SK-N-SH (cell line): ENCODE measurements around the gene KIR2DL4.
"Not testable (repeated sequence)": the region's sequence is repeated elsewhere in the genome, so short reads cannot be mapped to it uniquely, and the experiment has no call there.

Source experiments
- CHD2 ChIP-seq: fragments of 150-350 bp; IDR thresholded peaks from 2 replicates; pipeline ENCODE4 v1.6.1; 2018; ENCODE audit warnings: low read length; ENCODE audit not compliant: partially characterized antibody
- ELF1 ChIP-seq: IDR thresholded peaks from 2 replicates; pipeline ENCODE4 v1.4.0; 2012
- EZH2phosphoT487 ChIP-seq: fragments of 200-600 bp; sonication (generic); IDR thresholded peaks from 2 replicates; pipeline ENCODE4 v1.6.1; 2017; ENCODE audit warnings: low read depth, mixed run types, mild to moderate bottlenecking, antibody characterized with exemption, moderate library complexity, borderline replicate concordance
- GATA2 ChIP-seq: sonication (generic); formaldehyde crosslinking; IDR thresholded peaks from 2 replicates; pipeline ENCODE4 v1.5.0; 2020; ENCODE audit warnings: mild to moderate bottlenecking, missing genetic modification reagents
- NRF1 ChIP-seq: IDR thresholded peaks from 2 replicates; pipeline ENCODE4 v1.6.1; 2012; ENCODE audit warnings: low read depth, mild to moderate bottlenecking, low read length
- SMC3 ChIP-seq: IDR thresholded peaks from 2 replicates; pipeline ENCODE4 v1.6.1; 2012; ENCODE audit warnings: low read depth, low read length, improper control_type of control experiment
- TF ChIP-seq, protein P1 (sequence below): fragments of 200-600 bp; sonication (generic); IDR thresholded peaks from 2 replicates; pipeline ENCODE4 v1.6.1; 2017; ENCODE audit warnings: antibody characterized with exemption, mild to moderate bottlenecking, moderate library complexity

DNA sequence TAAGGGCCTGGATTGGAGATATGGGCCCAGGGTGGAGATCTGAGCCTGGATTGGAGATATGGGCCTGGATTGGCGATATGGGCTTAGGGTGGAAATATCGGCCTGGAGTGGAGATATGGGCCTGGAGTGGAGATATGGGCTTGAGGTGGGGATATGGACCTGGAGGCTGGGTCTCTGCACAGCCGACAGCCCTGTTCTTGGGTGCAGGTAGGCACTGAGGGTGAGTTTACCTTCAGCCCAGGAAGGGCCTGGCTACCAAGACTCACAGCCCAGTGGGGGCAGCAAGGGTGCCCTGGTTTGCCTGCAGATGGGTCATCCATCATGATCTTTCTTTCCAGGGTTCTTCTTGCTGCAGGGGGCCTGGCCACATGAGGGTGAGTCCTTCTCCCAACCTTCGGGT is 32.9 kb upstream of the KIR2DL4 start:
- not testable (repeated sequence) for TF ChIP-seq ELF1; NRF1; EZH2phosphoT487; GATA2 (CRISPR knock-in tag); CHD2; SMC3
- TF ChIP-seq, protein P1, sequence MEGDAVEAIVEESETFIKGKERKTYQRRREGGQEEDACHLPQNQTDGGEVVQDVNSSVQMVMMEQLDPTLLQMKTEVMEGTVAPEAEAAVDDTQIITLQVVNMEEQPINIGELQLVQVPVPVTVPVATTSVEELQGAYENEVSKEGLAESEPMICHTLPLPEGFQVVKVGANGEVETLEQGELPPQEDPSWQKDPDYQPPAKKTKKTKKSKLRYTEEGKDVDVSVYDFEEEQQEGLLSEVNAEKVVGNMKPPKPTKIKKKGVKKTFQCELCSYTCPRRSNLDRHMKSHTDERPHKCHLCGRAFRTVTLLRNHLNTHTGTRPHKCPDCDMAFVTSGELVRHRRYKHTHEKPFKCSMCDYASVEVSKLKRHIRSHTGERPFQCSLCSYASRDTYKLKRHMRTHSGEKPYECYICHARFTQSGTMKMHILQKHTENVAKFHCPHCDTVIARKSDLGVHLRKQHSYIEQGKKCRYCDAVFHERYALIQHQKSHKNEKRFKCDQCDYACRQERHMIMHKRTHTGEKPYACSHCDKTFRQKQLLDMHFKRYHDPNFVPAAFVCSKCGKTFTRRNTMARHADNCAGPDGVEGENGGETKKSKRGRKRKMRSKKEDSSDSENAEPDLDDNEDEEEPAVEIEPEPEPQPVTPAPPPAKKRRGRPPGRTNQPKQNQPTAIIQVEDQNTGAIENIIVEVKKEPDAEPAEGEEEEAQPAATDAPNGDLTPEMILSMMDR: not testable (repeated sequence)
